GM19043 (cell line): ENCODE data around the gene EYS.
"Not testable (repeated sequence)": the region's sequence is repeated elsewhere in the genome, so short reads cannot be mapped to it uniquely, and the experiment has no call there.

Source experiments
- ATAC-seq: cut with Tn5 transposase; IDR thresholded peaks from one replicate; pipeline ENCODE4 v1.9.1; 2021; ENCODE audit warnings: low read depth; ENCODE audit not compliant: unreplicated experiment

EYS gene

DNA sequence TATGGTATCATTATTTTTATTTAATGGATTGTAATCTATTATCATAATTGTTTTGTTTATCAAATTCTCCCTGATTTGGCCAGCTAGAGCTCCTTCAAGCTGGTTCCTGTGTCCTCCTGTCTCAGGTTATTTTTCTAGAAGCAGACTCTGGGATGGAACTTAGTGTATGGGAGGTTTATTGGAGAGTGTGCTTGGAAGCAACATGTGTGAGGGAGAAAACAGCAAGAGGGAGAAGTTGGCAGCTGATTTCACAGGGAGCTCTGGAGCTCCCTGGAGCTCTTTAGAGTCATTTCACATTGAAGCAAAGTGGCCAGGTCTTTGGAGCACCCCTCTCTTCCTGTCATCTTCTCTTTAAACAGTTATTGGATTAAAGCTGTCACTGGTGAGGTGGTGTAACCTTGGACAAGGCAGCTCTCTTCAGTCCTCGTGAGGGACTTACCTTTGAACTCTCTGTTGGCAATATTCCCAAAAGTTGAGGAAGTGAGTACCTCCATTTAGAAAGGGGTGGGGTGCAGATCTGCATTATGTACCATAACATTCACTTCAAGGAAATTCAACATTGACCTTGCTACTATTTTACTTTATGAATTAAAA is 1967.8 kb downstream of the EYS start:
- ATAC-seq = no peak

DNA sequence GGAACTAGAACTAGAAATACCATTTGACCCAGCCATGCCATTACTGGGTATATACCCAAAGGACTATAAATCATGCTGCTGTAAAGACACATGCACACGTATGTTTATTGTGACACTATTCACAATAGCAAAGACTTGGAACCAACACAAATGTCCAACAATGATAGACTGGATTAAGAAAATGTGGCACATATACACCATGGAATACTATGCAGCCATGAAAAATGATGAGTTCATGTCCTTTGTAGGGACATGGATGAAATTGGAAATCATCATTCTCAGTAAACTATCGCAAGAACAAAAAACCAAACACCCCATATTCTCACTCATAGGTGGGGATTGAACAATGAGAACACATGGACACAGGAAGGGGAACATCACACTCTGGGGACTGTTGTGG is 1968.8 kb downstream of the EYS start:
- ATAC-seq = not testable (repeated sequence)

DNA sequence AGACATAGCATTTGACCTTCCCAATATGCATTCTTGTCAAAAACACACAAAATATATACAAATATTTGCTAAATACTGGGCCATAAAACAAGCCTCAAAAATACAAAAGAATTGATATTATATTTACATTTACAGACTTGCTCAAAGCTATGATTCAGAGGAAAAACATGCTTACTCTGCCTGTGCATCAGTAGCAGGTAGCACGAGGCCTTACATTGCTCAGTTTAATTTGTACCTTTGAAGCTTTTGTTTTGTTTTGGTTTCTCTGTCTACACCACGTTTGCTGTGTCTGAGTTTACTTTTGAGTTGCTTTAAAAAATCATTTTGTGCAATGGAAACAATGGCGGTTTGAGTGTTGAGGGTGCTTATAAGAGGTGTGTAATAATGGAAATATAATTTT is 1972.1 kb downstream of the EYS start:
- ATAC-seq = no peak

DNA sequence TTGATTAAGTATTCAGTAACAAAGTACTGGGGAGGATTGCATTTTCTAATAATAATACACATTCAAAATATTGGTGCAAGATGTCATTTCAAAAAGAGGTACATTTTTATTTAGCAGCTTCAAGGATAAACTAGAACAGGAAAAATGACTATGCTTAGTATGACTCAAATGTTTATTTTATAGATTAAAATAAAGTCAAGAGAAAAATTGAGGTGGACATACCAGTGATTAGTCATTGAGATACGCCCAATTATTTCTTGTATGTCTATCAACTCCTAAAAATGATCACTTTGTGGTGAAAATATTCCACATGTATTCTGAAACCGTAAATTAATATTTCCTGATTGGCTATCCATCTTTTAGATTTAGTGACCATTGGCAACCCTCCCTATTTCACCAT is 1974.7 kb downstream of the EYS start:
- ATAC-seq = no peak

DNA sequence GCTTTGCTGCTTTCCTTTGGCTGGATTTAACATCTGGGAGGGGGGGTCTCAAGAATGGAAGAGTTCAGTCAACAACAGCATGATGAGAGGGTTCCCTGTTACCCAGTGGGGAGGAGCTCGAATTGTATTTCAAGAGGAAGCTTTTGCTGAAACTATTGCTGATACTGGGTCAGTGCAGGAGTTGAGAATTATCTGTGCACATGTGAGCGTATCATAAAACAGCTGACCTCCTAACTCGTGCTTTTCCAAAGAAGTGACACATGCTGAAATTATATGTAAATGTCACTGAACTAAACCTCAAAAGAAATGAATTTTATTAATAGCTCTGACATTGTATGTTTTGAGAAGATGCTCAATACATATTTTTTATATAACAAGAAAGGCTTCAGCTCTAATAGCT is 1975.1 kb downstream of the EYS start:
- ATAC-seq = no peak

DNA sequence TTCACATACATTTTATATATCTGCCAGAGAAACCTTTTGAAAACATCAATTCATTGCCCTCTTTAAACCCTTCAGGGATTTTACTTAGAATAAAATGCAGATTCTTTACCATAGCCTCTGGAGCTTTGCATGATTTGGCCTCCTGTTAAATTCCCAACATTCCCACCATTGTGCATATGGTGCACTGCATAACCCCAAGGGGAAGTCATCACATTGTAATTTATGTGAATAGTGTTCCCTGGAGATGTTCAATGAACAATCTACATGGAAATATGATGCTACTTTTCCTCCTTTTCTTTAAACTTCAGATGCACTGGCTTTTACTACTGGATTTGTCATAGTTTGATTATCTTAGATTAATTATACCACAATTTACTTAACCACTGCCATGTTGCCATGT is 1976.7 kb downstream of the EYS start:
- ATAC-seq = no peak

DNA sequence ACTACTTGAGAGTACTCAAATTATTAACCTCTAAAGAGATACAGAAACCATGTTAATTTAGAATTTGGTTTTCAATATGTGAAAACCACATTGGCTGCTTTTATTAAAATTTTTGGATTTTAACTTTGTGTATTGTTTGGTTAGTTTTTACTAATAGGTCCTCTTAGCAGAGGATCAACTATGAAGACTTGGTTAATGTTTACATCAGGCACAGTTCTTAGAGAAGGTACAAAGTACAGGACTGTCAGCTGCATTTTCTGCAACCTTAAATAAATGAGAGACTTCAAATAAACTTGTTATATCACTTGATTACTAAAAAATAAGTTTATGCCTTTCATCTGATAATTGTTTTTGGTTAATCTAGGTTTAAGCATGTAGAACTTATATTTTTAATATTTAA is 1982.3 kb downstream of the EYS start:
- ATAC-seq = no peak

DNA sequence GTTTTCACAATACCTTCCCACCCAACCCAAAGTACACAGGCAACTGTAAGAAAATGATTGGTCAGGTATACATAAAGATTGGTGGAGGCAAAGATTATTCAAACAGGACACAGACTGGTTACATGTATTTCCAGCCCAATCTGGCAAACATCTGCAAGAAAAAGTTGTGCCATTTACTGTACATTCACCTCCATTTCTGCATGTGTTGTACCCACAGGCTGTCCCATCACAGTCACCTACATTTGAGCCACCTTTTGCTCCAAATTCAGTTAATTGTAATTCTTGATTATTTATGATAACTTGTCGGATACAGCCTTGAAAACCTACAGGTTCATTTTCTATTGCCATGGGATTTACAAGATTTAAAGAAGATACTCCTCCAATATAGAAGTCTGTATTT is 1985.8 kb downstream of the EYS start:
- no peak for ATAC-seq

DNA sequence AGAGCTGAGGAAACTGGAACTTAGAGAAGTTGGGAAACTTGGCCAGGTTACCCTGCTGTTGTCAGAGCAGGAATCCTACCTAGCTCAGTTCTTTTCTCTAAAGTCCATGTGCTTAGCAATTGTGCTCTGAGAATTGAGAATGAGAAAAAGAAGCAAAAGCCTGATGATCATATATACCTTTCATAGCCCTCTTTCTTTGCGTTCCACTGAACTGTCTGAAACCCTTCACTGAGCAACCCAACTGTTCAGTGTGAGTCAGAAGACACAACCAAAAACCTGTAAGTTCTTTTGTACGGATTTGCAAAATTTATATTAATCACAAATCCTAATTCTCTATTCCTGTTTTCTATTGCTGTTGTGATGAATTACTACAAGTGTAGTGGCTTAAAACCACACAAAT is 1990.9 kb downstream of the EYS start:
- ATAC-seq = no peak

DNA sequence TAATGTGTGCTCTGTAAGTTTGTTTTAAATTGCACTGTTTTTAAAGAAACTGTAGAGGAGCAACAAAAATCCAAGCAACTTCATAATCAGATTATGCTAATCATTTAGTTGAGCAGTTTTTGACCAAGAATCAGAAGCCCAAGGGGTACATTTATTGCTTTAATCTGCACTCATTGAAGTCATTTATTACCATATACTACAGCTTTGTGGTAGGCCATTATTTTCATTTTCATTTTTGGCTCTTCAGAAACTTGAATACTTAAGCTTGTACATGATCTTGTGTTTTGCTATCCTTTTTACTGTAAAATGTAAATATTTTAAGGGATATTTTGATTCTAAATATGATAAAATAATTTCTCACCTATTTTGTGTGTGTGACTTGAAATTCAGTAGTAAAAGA is 1992.9 kb downstream of the EYS start:
- no peak for ATAC-seq

DNA sequence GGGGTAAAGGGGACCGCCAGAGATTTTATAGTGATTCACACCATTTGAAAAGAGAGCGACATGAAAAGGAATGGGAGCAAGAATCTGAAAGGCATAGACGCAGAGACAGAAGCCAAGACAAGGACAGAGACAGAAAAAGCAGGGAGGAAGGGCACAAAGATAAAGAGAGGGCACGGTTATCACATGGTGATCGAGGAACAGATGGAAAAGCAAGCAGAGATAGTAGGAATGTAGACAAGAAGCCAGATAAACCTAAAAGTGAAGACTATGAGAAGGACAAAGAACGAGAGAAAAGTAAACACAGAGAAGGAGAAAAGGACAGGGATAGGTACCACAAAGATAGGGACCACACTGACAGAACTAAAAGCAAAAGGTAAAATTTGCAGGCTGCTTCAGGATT is 1993.7 kb downstream of the EYS start:
- ATAC-seq = no peak

DNA sequence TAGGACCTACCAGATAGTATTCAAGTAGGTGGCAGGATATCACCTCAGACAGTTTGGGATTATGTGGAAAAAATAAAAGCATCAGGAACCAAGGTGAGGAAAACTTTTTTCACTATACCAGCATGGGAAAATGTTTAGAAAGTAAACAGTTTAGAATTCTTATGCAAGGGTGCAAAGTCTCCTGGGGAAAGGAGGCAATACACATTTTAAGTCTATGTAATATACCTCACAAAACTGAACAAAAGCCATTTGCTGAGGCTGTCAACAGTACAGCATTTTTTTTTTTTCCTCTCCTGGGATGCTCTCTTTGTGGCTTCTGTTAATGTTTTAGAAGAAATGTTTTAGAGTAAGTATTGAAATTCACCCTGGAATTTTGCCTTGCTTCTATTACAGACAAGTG is 1997.9 kb downstream of the EYS start:
- ATAC-seq = no peak

DNA sequence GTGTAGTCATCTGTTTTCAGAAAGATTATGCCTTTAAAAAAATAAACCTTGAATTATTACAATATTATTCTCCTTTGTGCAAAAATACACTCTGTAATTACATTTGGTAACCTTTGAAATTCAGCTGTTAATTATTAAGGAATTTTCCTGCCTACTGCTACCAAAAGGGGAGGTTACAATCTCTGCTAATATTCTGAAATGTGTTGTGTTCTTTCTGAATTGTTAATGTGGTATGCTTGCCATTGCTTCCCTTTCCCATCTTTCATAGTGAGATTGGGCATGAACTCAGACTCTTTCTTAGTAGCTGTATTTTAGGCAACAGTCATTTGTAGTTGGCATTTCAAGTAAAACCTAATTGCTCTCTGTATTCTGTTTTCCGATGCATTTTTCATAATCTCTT is 1998.4 kb downstream of the EYS start:
- ATAC-seq = no peak

DNA sequence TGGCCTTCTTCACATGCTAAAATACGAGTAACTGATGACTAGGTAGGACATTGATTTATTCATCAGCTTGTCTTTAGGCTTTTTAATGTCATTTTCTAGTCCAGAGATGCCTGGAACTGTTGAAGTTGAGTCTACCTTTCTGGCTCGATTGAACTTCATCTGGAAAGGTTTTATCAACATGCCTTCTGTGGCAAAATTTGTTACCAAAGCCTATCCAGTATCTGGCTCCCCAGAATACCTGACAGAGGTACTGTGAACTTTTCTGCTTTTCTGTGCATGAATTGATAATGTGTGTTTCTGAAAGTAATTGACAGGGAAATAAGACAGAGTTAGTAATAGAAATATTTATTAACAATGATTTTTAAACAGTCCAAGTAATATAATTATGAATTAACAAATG is 2000.4 kb downstream of the EYS start:
- ATAC-seq = no peak

DNA sequence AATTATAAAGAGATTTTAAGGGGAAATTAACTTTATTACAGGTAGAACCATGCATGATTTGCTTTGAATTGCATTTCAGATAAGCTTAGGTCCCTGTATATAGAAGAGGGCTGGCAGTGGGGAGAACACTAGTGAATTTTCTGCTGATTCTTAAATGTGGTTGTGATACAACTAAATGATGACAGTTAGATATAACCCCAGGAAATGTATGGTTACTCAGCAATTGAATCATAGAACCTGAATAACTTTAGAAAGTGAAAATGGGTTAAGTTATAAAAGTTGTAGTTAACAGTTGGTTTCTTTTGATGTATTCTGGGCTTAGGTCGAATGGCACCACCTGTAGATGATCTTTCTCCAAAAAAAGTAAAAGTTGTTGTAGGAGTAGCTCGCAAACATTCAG is 2001.3 kb downstream of the EYS start:
- ATAC-seq = no peak

DNA sequence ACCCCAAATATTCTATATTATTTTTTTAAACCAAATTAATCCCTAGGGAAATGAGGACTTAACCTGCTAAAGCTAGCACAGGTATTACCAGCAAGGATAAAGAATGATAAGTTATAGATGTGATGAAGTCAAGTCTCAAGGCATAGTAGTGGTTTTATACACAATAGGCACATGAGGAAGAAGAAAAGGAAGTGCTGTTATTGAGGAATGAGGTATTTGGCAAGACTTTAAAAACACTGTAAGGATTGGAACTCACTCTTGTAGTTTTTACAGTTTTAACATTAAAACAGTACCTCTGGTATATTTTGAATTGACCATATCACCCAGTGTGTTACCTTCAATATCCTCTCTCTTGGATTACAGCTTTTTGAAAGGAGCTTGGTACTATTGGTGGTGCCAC is 2016.8 kb downstream of the EYS start:
- no peak for ATAC-seq

DNA sequence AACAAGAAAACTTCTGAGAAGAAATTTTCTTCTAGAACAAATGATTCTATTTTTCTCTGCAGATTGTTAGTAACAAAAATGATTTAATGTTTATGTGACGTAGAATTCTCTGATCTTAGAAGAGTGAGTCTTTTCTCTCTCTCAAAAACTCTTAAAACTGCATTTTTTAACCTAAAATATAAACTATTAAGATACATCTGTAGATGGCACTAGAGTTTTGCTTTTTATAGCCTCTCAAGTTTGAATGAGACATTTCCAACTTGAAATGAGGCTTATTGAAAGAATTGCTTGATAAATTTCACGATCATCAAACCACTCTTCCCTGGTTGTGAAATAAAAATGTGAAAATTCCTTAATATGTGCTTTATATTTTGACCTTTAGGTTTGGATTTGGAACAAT is 2017.6 kb downstream of the EYS start:
- no peak for ATAC-seq

DNA sequence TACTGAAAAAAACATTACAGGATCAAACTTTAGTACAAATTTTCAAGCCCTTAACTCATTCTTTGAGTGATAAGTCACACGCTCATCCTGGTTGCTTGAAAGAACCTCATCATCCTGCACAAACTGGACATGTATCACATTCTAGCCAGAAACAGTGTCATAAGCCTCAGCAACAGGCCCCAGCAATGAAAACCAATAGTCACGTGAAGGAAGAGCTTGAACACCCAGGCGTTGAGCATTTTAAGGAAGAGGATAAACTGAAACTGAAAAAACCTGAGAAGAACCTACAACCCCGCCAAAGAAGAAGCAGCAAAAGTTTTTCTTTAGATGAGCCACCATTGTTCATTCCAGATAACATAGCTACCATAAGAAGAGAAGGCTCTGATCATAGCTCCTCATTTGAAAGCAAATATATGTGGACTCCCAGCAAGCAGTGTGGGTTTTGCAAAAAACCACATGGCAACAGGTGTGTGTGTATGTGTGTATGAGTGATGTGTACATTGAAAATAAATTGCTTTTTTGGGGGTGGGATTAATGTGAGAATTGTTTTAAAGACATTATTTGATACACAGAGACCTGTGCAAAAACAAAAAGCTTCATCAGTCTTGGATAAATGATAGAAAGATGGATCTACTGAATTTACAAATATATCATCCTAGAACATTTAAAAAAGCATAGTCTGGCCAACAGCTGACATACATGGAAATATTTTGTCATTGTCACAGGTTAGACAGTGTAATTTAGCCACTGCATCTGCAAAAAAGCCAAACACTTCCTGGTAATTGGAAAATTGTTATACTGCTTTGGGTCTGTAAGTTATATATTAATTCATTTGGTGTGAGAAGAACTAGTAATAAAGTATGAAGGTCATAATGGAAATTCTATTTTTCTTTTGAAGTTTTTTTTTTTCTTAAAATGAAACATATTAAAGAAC is 2021.3 kb downstream of the EYS start:
- ATAC-seq = peak; percentile 81

DNA sequence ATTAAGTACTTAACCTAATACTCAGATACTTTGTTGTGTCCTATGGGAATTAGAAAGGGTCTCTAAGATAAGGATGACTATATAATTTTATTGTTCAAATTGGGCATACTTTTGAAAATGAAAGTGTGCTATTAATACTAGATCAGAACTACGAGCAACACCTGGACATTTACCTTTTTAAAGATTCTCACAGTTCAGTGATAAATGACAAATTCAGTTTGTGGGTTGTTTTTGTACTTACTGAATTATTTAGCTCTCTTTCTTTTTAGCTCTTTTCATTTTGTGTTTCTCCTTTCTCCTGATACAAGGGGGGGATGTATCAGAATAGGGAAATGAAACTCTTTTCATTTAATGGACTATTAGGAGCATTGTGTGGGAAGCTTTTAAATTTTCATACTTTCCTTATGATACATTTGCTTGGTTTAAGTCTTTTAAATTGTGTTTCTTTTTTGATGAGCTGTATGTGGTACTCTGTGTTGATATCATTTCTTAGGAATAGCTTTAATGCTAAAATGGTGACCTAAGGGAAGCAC is 2023.9 kb downstream of the EYS start:
- no peak for ATAC-seq

DNA sequence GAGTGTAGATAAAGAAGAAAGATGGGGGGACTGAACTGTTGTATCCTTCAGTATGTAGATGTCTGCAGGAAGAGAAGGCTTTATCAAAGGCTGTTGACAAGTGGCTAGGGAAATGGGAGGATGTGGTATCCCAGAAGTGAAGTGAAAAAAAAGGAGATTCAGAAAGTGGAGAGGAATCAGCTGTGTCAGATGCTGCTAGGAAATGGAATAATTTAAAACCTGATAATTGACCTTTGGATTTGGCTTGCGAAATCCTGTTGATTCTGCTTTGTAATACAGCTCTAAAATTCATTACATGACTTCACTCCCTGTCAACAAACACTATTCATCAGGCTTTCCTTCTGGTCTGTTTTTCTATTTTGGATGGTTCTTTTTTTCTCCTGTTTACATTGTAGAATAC is 2029.7 kb downstream of the EYS start:
- ATAC-seq = no peak

DNA sequence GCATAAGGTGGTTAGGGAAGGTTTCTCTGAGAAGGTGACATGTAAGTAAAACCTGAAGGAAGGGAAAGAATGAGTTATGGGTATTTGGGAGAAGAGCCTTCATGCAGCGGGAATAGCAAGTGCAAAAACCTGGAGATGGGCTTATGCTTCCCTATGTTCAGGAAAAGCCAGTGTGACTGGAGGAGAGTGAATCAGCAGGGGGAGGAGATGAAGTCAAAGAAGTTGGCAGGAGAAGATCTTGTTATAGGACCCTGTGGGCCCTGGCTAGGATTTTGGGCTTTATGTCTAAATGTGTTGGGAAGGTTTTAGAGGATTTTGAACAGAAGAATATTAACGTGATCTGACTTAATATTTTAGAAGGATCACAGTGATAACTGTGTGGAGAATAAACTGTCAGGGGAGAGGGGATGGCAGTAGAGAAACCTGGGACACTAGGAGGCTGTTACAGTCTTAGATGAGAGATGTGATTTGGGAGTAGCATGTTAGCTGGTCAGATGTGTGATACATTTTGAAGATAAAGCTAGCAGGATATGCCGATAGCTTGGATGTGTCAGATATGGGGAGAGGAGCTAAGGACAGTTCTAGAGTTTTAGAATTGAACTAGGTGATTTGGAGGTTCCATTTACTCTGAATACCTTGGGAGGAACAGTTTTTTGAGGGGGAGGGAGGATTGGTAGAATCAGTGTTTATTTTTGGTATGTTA is 2030.5 kb downstream of the EYS start:
- ATAC-seq = no peak
